Measurements from ENCODE around the gene UQCC2.

DNA sequence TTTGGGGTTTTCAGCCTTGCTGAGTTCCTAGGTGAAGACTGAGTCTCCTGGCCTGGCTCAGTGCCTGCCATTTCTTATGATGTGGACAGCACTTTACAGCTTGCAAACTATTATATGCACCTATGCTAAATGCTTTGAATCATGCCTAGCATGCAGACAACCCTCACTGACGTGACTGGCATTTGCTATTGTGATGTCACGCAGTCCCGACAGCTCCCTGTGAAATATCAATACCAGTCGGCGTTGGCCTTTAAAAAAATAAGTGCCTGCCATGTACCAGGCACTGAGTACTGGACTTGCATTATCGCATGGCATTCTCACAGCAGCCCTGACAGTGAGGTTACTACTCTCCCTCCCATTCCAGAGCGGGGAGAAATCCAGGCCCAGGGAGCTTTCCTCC lies 35.5 kb downstream of the UQCC2 start:
- TF ChIP-seq, protein P1, sequence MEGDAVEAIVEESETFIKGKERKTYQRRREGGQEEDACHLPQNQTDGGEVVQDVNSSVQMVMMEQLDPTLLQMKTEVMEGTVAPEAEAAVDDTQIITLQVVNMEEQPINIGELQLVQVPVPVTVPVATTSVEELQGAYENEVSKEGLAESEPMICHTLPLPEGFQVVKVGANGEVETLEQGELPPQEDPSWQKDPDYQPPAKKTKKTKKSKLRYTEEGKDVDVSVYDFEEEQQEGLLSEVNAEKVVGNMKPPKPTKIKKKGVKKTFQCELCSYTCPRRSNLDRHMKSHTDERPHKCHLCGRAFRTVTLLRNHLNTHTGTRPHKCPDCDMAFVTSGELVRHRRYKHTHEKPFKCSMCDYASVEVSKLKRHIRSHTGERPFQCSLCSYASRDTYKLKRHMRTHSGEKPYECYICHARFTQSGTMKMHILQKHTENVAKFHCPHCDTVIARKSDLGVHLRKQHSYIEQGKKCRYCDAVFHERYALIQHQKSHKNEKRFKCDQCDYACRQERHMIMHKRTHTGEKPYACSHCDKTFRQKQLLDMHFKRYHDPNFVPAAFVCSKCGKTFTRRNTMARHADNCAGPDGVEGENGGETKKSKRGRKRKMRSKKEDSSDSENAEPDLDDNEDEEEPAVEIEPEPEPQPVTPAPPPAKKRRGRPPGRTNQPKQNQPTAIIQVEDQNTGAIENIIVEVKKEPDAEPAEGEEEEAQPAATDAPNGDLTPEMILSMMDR (IDR thresholded peaks at IDR 0.05) = no peak
- TF ChIP-seq POLR2AphosphoS5 (IDR thresholded peaks at IDR 0.05) (no peak), POLR2A (IDR thresholded peaks at IDR 0.05) (no peak)

All from suprapubic skin (tissue), 4 donors.